Breast epithelium (tissue), 4 donors: ENCODE measurements around the gene TAS2R30. TPM values are rescaled to one million over a fixed set of nuclear protein-coding genes. Genes with fewer than 3 reads are reported as not detected.

ENCODE experiments used
- DNase-seq, 2 donors: peaks; one replicate each; pipeline ENCODE4 v3.0.0-alpha.2; 2019; ENCODE audit warnings: low spot score in 2 of 2
- H3K27ac ChIP-seq, 2 donors: fragments of 200-600 bp; sonication (generic) in 1 of 2; one replicate each; pipeline ENCODE4 v1.5.1; 2016 to 2019; ENCODE audit warnings: mild to moderate bottlenecking in 1 of 2
- H3K27me3 ChIP-seq, 2 donors: fragments of 200-600 bp; sonication (generic) in 1 of 2; one replicate each; pipeline versions ENCODE4 v1.5.1 to v1.6.0; 2017 to 2019; ENCODE audit warnings: control low read depth in 1 of 2, mild to moderate bottlenecking in 1 of 2
- H3K36me3 ChIP-seq: fragments of 200-600 bp; one replicate; pipeline ENCODE4 v1.5.1; 2019
- H3K4me1 ChIP-seq, 2 donors: fragments of 200-600 bp; sonication (generic); one replicate each; pipeline ENCODE4 v1.5.1; 2016 to 2019; ENCODE audit warnings: control low read depth in 1 of 2
- H3K4me3 ChIP-seq, 3 donors: fragments of 200-600 bp; sonication (generic); 1 replicate in 2 of 3; 2 replicates in 1 of 3; pipeline ENCODE4 v1.5.1; 2016 to 2019; ENCODE audit warnings: mild to moderate bottlenecking in 3 of 3, moderate library complexity in 2 of 3
- H3K9me3 ChIP-seq, 2 donors: fragments of 200-600 bp; sonication (generic) in 1 of 2; one replicate each; pipeline ENCODE4 v1.5.1; 2016 to 2019; ENCODE audit warnings: control low read depth in 1 of 2
- POLR2A ChIP-seq: fragments of 450-650 bp; IDR thresholded peaks from one replicate; pipeline ENCODE4 v1.6.1; 2016; ENCODE audit warnings: antibody characterized with exemption, mild to moderate bottlenecking, moderate library complexity
- POLR2AphosphoS5 ChIP-seq, 3 donors: sonication (generic); formaldehyde crosslinking; IDR thresholded peaks; one replicate each; pipeline ENCODE4 v1.6.1; 2017; ENCODE audit warnings: antibody characterized with exemption in 3 of 3
- intact Hi-C: fragments of 100-400 bp; cut with DNase I; formaldehyde crosslinking; loops from one replicate; pipeline ENCODE4 v1.15.1; 2023; ENCODE audit warnings: low total_unique reads
- total RNA-seq, 3 donors: library from RNA; depleted of rRNA; stranded (reverse); fragments of >200 nt; gene quantifications; one replicate each; pipeline ENCODE4 v1.1.0, GENCODE V29; 2016
- TF ChIP-seq, protein P1 (sequence below), 3 donors: fragments of 450-650 bp; IDR thresholded peaks; one replicate each; pipeline ENCODE4 v1.5.1; 2016 to 2017; ENCODE audit warnings: antibody characterized with exemption in 3 of 3, mild to moderate bottlenecking in 3 of 3, moderate library complexity in 3 of 3

TAS2R30 gene, protein sequence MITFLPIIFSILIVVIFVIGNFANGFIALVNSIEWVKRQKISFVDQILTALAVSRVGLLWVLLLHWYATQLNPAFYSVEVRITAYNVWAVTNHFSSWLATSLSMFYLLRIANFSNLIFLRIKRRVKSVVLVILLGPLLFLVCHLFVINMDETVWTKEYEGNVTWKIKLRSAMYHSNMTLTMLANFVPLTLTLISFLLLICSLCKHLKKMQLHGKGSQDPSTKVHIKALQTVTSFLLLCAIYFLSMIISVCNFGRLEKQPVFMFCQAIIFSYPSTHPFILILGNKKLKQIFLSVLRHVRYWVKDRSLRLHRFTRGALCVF
- total RNA-seq: 10 to 100 TPM in 2 of 3 donors, 1 to 10 TPM in 1; 8.6 to 17.0 (median 11.1) TPM

DNA sequence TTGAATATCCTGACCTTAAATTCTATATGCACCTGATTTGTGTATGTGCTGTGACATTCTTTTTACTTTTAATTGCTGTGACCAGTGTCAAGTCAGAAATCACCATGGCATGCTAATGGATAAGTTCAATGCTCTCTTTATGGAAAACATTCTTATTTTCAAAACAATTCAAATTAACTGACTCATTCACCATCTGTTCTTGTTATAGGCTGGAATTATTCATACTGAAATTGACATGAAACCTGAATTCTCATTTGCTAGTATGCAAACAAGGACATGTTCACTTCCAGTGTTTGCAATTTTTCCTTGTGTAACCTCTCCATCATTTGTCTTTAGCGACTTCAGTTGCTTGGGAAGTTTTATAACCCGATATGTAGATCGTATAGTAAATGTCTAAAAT is at the start of gene TAS2R30:
Gene TAS2R30, minus strand, starts transcription at position 340 of the 400 bp plus-strand sequence. CDS start 400 bp downstream, outside the sequence.
- no peaks in the 10 kb centered on the region for H3K36me3 ChIP-seq
- DNase-seq: no peak
- intact Hi-C loops: no loop called here
- H3K27ac ChIP-seq: no peak within 1 kb of the TSS
- H3K4me1 ChIP-seq: no peaks in the 10 kb centered on the region
- no peak within 1 kb of the TSS for H3K4me3 ChIP-seq
- TF ChIP-seq, protein P1, sequence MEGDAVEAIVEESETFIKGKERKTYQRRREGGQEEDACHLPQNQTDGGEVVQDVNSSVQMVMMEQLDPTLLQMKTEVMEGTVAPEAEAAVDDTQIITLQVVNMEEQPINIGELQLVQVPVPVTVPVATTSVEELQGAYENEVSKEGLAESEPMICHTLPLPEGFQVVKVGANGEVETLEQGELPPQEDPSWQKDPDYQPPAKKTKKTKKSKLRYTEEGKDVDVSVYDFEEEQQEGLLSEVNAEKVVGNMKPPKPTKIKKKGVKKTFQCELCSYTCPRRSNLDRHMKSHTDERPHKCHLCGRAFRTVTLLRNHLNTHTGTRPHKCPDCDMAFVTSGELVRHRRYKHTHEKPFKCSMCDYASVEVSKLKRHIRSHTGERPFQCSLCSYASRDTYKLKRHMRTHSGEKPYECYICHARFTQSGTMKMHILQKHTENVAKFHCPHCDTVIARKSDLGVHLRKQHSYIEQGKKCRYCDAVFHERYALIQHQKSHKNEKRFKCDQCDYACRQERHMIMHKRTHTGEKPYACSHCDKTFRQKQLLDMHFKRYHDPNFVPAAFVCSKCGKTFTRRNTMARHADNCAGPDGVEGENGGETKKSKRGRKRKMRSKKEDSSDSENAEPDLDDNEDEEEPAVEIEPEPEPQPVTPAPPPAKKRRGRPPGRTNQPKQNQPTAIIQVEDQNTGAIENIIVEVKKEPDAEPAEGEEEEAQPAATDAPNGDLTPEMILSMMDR (IDR thresholded peaks at IDR 0.05): no peak
- TF ChIP-seq POLR2AphosphoS5 (IDR thresholded peaks at IDR 0.05) (no peak), POLR2A (no peak)
- H3K9me3 ChIP-seq: no peaks in the 10 kb centered on the region
- H3K27me3 ChIP-seq: no peaks in the 10 kb centered on the region

DNA sequence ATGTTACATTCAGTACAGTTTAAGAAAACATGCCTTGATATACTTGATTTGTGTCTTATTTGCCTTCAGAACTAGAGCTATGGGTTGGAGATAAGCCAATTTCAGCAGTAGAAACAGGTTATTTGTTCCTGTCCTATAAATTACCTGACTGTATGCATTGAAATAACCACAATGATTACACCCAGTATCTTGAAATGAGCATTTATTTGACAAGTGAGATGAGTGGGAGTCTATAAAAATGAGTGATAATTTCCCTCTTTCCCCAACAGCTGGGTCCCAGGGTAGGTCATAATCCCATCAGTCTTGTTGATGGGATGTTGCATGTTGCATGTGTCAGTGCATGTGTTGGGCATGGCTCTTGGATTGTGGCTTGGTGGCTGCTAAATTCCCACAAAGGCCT is 48.6 kb upstream of the TAS2R30 start:
- H3K4me1 ChIP-seq: no peaks in the 10 kb centered on the region
- no peak overlapping the region for H3K27ac ChIP-seq
- H3K9me3 ChIP-seq: no peaks in the 10 kb centered on the region
- DNase-seq: no peak
- intact Hi-C loops: no loop called here
- no peaks in the 10 kb centered on the region for H3K27me3 ChIP-seq
- TF ChIP-seq, protein P1 (IDR thresholded peaks at IDR 0.05): no peak
- TF ChIP-seq POLR2AphosphoS5 (IDR thresholded peaks at IDR 0.05): no peak
- no peak for TF ChIP-seq POLR2A
- no peak overlapping the region for H3K4me3 ChIP-seq
- H3K36me3 ChIP-seq: no peaks in the 10 kb centered on the region

DNA sequence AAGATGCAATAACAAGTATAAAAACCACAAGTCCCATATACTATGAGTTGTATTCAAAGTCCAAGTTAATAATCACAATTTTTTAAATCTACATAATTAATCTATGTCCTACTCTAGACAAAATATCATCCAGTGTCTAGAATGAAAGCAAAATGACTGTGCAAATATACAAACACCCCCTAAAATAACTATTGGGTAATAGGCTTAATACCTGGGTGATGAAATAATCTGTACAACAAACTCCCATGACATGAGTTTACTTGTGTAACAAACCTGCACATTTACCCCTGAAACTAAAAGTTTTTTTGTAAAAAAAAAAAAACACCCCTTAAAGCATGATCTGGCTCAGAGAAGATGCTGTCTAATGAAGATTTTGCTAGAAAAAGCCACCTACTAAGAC is 48.1 kb upstream of the TAS2R30 start:
- Histone ChIP-seq H3K9me3 (no peaks in the 10 kb centered on the region), H3K4me3 (no peak overlapping the region), H3K36me3 (no peaks in the 10 kb centered on the region), H3K27me3 (no peaks in the 10 kb centered on the region), H3K27ac (no peak overlapping the region), H3K4me1 (no peaks in the 10 kb centered on the region)
- no peak for DNase-seq
- TF ChIP-seq, protein P1 (IDR thresholded peaks at IDR 0.05): no peak
- no peak for TF ChIP-seq POLR2AphosphoS5 (IDR thresholded peaks at IDR 0.05)
- no peak for TF ChIP-seq POLR2A
- intact Hi-C loops: no loop called here

DNA sequence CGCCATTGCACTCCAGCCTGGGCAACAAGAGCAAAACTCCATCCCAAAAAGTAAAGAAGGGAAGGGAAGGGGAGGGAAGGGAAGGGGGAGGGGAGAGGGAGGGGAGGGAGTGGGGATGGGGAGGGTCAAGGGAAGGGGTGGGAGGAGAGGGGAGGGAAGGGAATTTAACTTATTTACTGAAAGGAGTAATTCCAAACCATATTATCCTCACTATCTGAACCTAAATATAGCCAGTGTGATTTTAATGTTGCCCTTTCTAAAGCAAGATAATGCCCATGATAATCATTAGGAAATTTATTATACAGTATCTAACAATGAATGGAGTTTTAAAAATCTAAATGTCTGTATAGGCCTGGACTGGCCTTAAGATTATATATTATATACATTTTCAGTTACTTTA is 43.8 kb upstream of the TAS2R30 start:
- H3K9me3 ChIP-seq: no peaks in the 10 kb centered on the region
- no peak overlapping the region for H3K27ac ChIP-seq
- H3K4me1 ChIP-seq: no peaks in the 10 kb centered on the region
- DNase-seq: no peak
- intact Hi-C loops: no loop called here
- no peaks in the 10 kb centered on the region for H3K36me3 ChIP-seq
- TF ChIP-seq POLR2A (no peak), POLR2AphosphoS5 (IDR thresholded peaks at IDR 0.05) (no peak)
- TF ChIP-seq, protein P1 (IDR thresholded peaks at IDR 0.05): no peak
- H3K4me3 ChIP-seq: no peak overlapping the region
- no peaks in the 10 kb centered on the region for H3K27me3 ChIP-seq

DNA sequence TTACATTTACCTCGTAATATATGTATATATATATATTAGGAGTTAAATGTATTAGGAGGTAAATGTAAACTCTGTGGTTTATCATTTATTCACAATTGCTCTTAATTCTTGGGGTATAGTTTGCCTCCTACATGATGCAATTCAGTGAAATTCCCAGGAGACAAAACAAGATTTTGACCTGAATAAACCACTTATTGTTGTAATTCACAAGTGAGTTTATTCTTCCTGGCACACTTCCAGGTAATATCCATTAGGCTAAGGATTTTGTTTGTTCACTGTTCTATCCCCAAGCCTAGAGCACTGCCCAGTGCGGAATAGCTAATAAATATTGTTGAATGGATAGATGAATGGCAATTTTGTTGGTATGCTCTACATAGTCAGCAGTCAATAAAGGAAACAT is 39.6 kb upstream of the TAS2R30 start:
- H3K27ac ChIP-seq: no peak overlapping the region
- TF ChIP-seq POLR2AphosphoS5 (IDR thresholded peaks at IDR 0.05) (no peak), POLR2A (no peak)
- TF ChIP-seq, protein P1 (IDR thresholded peaks at IDR 0.05): no peak
- H3K9me3 ChIP-seq: no peaks in the 10 kb centered on the region
- no peak for DNase-seq
- H3K4me3 ChIP-seq: no peak overlapping the region
- H3K4me1 ChIP-seq: peaks cover 0 to 3% of the 10 kb centered on the region in 2 donors
- H3K27me3 ChIP-seq: no peaks in the 10 kb centered on the region
- intact Hi-C loops: no loop called here
- no peaks in the 10 kb centered on the region for H3K36me3 ChIP-seq
